HEK293 (cell line): ENCODE results near the gene SP8.

Experiments used
- HIC1 ChIP-seq: fragments of 450-650 bp; formaldehyde crosslinking; IDR thresholded peaks from 2 replicates; pipeline ENCODE4 v1.5.1; 2016; ENCODE audit warnings: missing biosample characterization, missing genetic modification characterization
- HOXA7 ChIP-seq: sonication (generic); formaldehyde crosslinking; IDR thresholded peaks from 2 replicates; pipeline ENCODE4 v1.8.1; 2022; ENCODE audit warnings: missing genetic modification reagents, borderline replicate concordance
- PRDM10 ChIP-seq: fragments of 450-650 bp; formaldehyde crosslinking; IDR thresholded peaks from 2 replicates; pipeline ENCODE4 v1.5.1; 2016; ENCODE audit warnings: missing biosample characterization, missing genetic modification characterization
- SETDB1 ChIP-seq: IDR thresholded peaks from one replicate; pipeline ENCODE4 v1.6.1; 2017; ENCODE audit warnings: mild to moderate bottlenecking, low read length, moderate library complexity, mixed read lengths; ENCODE audit not compliant: insufficient read length
- ZNF266 ChIP-seq: fragments of 450-650 bp; formaldehyde crosslinking; IDR thresholded peaks from 2 replicates; pipeline ENCODE4 v1.5.1; 2016; ENCODE audit warnings: missing biosample characterization, missing genetic modification characterization, low read depth
- ZNF555 ChIP-seq: fragments of 450-650 bp; formaldehyde crosslinking; conservative IDR thresholded peaks from 2 replicates; pipeline ENCODE4 v1.5.1; 2017; ENCODE audit warnings: missing biosample characterization, mild to moderate bottlenecking, missing genetic modification characterization, inconsistent platforms
- ZNF571 ChIP-seq: fragments of 450-650 bp; formaldehyde crosslinking; IDR thresholded peaks from 2 replicates; pipeline ENCODE4 v1.5.0; 2017; ENCODE audit warnings: missing biosample characterization, missing genetic modification characterization
- ZNF645 ChIP-seq: fragments of 450-650 bp; formaldehyde crosslinking; IDR thresholded peaks from 2 replicates; pipeline ENCODE4; 2016; ENCODE audit warnings: missing biosample characterization, missing genetic modification characterization
- ZNF776 ChIP-seq: fragments of 450-650 bp; formaldehyde crosslinking; IDR thresholded peaks from 2 replicates; pipeline ENCODE4 v1.5.0; 2017; ENCODE audit warnings: missing biosample characterization, missing genetic modification characterization, borderline replicate concordance
- TF ChIP-seq, protein P1 (sequence below): fragments of 450-650 bp; formaldehyde crosslinking; IDR thresholded peaks from 2 replicates; pipeline ENCODE4 v1.5.1; 2016; ENCODE audit warnings: missing biosample characterization, missing genetic modification characterization

- TF ChIP-seq ZNF776 (tag by site-specific recombination): no peak
- TF ChIP-seq, protein P1, sequence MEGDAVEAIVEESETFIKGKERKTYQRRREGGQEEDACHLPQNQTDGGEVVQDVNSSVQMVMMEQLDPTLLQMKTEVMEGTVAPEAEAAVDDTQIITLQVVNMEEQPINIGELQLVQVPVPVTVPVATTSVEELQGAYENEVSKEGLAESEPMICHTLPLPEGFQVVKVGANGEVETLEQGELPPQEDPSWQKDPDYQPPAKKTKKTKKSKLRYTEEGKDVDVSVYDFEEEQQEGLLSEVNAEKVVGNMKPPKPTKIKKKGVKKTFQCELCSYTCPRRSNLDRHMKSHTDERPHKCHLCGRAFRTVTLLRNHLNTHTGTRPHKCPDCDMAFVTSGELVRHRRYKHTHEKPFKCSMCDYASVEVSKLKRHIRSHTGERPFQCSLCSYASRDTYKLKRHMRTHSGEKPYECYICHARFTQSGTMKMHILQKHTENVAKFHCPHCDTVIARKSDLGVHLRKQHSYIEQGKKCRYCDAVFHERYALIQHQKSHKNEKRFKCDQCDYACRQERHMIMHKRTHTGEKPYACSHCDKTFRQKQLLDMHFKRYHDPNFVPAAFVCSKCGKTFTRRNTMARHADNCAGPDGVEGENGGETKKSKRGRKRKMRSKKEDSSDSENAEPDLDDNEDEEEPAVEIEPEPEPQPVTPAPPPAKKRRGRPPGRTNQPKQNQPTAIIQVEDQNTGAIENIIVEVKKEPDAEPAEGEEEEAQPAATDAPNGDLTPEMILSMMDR (tag by site-specific recombination): no peak
- TF ChIP-seq ZNF645 (tag by site-specific recombination): no peak
- no peak for TF ChIP-seq ZNF555 (tag by site-specific recombination)
- TF ChIP-seq ZNF571: no peak
- TF ChIP-seq SETDB1: no peak
- no peak for TF ChIP-seq ZNF266 (tag by site-specific recombination)
- no peak for TF ChIP-seq PRDM10 (tag by site-specific recombination)
- TF ChIP-seq HIC1 (tag by site-specific recombination): no peak
- no peak for TF ChIP-seq HOXA7 (CRISPR knock-in tag)
Measured at GRCh38 chr7:20795361-20795760, 8.7 kb upstream of the SP8 start.
